ENCODE measurements around the gene CKS1B.
"Not testable (repeated sequence)": the region's sequence is repeated elsewhere in the genome, so short reads cannot be mapped to it uniquely, and the experiment has no call there.

Gene CKS1B

DNA sequence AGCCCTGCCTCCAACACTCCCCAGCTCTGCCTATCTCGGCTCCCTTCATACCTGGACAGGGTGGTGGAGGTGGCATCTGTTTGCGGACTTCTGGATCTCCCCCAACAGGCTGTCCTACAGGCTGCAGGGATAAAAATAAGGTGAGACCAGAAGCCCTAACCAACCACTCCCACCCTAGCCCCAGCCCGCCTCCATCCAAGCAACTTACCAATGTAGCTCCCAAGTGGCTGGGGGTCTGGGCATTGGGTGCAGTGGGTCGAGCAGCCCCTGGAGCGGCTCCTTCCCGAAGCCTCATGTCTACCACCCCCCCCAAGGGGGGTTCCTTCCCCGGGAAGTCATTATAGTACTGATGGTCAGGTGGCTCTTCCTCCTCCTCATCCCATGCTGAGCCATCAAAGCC, 8.4 kb upstream of the CKS1B start:
- DNase-seq = no peak

DNA sequence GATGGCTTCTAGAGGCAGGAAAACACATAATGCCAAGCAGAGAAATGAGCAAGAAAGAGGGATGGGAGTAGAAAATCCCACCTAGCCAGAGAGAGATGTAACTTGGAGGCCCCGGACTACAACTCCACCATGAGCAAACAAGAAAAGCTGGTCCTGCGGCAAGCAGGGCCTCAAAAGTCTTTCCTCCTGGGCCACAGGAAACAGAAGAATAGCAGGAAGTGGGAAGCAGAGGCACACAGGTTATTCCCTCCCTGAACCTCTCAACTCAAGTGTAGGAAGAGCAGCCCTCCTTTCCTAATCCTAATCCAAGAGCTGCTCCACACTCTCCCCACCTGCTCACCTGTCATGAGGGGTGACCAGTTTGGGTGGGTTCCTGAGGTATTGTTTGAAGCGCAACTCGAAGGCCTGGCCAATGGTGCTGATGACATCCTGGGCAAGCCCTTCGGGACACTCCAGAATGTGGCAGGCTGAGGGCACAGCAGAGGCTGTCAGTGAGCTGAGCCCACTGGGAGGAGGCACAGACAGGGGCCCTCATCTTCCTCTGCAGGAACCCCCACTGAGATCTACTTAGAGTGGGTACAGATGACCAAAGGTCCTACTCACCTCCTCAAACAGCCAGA, 7.0 kb upstream of the CKS1B start:
- no peak for DNase-seq

DNA sequence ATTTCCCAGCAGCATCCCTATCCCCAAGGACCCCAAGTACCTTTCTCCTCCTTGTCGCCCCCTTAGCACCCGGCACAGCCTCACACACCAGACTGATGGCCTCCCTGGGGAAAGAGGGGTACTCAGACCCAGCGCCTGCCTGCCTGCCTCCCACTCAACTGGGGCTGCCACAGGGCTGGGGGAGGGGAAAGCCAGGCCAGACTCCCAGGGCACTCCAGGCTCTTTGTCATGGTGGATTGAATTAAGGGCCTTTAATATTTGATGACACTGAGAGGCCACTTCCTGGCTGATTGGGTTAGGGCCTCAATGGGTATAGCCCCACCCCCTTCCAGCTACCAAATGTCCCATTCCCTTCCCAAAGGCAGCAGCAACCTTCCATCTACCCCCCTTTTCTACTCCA, 5.8 kb upstream of the CKS1B start:
- no peak for DNase-seq

DNA sequence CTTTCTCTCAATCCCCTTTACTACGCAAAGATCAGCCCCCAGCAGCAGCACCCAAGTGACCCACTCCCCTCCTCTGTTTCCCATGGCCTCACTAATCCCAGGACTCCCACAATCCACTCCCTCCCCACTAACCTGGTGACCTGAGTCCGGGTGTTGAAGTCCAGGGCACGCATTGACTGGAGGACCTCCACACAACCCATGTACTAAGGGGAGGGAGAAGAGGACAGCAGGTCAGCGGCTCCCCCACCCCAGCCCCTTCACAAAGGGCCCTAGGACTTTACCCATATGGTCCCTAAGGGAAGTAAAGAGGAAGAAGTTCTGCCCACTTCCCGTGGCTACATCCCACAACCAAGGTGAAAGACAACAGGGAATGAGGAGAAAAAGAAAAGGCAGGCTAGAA, 5.2 kb upstream of the CKS1B start:
- no peak for DNase-seq

DNA sequence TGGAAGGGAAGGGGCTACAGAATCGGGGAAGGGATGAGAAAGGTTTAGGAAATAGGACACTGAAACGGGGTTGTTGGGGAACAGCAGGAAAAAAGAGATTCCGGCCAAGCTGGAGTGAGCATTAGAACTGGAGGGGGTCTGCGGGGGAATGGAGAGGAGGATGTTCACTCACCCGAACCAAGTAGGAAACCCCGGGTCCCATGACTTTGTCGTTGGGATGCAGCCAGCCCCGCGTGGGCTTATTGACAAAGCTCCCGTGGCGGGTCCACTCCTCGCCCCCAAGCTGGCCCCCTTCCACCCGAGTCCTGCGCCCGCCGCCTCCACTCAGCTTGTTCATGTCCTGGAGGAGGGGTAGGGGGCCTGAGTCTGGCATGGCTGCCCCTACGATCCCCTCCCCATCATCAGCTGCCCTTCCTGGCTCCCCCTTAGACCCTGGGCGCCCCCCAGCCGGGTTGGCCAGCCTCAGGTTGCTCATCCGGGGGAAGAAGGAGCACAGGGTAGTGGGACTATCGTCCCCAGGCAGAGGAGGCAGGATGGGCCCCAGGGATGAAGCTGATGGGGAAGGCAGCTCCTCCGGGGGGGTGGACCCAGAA, 4.5 kb upstream of the CKS1B start:
- no peak for DNase-seq

DNA sequence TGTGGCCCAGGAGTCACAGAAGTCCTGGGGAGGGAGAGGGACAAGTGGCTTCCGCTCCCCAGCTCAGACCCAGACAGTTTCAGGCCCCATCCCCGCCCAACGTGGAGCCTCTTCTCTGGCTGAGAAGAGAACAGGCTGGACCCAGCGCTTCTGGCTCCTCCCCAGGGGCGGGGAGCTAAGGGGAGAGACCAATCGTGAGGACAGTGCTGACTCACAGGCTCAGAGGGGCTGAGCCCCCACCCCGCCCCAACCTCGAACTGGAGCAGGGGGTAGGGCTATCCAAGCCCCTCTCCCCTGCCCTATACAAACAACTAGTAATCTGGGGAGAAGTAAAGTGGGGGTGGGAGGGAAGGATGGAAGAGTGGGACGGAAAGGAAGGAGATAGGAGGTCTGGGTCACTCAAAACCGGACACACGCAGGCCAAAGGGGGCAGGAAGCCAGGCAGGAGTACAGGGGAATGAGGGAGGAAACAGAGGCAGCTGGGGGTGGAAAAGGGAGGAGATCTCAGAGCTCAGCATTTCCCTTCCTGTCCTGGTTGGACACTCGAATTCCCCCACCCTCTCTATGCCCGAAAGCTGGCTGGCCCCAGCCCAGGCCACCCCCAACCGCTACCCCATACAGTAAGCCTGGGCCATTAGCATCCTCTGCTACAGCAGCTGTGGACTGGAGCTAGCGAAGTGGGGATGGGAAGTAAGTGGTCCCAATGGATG, 3.7 kb upstream of the CKS1B start, which contains the start of gene SHC1:
Gene SHC1 (minus strand): TSS at position 117 of the 710 bp plus-strand sequence. CDS start 221 bp downstream, outside the sequence.
- peak; percentile 62 for DNase-seq

DNA sequence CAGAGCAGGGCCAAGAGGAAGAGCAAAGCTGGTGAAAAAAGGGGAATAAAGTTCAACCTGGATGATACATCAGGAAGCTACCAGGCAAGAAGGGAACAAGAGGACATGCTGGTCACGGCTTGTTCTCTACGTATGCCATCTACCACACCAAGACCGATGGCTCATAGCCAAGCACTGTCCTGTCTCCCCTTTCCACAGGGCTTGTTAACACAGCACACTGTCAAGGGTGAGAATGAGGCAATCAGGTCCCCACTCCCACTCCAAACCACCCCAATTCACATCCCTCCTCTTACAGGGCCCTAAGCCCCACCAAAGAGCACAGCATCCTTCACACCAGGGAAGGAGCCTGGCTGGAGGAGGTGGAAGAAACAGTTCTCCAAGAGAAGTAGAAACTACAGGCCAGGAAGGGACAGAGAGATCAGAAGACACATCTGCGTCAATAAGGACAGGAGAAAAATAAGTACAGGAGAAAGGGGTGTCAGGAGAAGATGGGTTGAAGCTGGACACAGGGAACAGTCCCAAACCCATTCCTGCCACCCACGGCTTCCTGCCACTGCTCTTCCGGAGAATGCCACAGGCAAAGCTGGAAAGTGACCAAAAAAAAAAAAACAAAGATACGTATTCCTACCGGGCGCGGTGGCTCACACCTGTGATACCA, 3.0 kb upstream of the CKS1B start:
- DNase-seq = no peak

DNA sequence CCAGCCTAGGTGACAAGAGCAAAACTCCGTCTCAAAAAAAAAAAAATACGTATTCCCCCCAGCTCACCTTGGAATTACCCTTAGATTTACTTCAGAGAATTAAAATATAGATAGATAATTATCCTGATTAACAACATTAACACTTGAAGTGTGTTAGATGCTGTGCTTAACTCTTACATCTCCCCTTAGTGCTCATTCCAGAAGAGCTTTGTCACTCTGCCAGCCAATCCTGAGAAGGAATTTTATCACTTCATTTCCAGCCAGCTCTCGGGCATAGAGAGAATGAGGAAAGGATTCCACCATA, 2.3 kb upstream of the CKS1B start:
- DNase-seq = no peak

DNA sequence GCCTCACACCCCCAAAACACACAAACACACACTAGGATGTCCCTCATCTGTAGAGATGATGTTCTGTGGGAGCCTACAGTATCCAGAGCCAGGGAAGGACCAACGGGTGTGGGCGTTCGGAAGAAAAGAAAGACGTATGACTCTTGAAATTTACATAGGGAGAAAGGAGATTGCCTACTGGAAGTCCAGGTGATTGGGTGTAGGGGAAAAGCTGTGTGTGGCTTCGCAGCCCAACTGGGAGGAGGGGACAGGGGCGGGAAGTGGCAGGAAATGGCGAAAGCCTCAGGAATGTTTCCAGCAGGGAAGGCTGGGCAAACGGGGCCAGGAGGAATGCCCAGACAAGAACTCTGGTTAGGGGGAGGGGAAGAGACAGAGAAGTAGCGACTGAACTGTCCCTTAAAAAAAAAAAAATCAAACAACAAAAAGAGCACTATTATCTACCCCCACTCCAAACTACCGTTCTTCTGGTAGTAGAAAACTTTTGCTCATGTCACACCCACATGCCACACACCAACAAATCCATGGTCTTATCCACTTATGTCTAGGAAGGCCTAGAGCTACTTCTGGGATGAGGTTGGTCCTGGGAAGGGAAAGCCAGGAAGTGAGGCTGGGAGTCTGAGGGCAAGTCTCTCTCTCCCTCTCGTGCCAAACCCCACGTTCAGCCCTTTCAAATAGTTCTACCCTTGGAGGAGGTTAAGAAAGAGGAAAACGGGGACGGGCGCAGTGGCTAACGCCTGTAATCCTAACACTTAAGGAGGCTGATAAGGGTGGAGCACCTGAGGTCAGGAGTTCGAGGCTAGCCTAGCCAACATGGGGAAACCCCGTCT, 1.8 kb upstream of the CKS1B start:
- peak; percentile 57 for DNase-seq

DNA sequence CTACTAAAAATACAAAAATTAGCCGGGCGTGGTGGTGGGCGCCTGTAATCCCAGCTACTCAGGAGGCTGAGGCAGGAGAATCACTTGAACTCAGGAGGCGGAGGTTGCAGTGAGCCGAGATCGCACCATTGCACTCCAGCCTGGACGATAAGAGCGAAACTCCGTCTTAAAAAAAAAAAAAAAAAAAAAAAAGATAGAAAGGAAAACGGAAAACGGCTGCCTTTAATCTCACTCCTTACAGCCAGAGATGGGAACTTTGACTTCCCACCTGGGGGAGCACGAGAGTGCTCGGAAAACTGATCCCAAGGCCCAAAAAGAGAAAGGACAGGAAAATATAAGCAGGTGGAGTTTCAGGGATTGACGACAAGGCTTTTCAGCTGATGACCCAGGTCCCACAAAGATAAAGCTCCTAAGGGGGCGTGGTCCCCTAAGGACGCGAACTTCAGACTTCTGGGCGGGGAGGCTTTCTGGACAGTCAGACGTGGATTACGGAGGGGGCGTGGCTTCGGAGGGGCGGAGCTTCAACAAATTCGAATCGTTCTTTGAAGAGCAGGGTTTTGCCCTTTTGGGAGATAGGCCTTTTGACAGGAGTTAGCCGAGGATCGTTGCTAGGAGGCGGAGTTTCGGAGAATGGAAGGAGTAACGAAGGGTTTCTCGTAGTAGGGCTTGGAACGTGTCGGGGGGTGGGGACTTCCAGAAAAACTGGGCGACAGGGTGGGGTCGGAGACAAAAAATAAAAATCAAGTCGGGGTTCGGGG, 958 bp upstream of the CKS1B start:
- peak; percentile 92 for DNase-seq

DNA sequence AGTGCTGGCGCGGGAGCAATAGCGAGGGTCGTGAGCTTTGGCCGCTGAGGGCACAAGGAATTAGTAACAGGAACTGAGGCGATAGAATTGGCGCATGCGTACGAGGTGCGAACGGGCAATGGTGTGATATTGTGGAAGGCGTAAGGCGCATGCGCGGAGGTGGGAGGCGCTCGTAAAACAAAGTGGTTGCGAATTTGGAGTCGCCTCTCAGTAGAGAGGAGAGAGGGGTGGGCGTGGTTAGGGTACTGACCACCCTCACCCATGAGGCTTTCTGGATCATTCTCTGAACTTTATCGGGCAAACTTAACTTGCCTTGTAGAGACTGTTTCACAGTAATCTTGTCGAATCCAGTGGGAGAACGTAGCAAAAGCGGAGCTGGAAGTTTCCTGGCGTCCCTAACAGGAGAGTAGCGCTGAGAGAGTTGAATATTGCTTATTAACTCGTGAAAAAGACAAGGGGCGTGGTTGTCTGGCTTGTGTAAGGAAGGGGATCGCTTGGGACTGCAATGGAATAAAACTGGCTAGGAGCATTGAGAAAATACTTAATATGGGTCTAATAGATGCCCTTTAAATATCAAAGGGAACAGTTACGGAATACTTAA, 427 bp downstream of the CKS1B start:
- peak; percentile 93 for DNase-seq

DNA sequence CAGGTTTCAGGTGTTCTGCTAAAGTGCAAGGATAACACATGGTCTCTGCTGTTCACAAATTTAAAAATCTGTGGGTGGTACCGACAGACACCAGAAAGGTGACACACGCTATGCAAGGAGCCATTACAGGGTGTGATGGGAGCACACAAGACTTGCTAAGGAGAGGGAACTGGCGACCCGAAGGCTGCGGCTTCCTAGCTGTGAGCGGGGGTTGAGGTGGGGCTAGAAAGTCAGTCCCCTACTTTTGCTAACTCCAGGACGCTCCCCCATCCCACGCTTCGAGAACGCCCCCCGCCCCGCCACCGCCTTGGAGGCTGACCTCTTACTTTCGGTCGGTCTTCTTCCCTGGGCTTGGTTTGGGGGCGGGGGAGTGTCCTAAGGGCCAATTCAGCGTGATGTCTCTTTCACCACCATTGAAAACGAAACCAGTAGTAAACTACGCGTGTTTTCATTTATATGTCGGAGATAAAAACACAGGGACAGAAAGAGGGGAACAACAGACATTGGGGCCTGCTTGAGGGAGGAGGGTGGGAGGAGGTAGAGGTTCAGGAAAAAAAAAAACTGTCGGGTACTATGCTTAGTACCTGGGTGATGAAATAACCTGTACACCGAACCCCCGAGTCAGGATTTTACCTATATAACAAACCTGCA, 1.1 kb downstream of the CKS1B start:
- DNase-seq = no peak

DNA sequence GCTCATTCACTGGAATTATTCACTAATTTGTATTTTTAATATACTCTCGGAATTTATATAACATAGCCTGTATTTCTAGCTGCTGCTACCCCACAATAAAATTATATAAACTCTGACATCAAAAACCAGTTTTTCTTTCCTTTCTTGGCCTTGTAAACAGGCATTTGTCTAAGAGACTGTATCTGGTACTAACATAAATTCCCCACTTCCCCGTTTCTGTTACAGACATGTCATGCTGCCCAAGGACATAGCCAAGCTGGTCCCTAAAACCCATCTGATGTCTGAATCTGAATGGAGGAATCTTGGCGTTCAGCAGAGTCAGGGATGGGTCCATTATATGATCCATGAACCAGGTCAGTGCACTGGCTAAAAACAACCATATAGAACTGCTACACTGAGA, 3.3 kb downstream of the CKS1B start:
- DNase-seq = not testable (repeated sequence)

DNA sequence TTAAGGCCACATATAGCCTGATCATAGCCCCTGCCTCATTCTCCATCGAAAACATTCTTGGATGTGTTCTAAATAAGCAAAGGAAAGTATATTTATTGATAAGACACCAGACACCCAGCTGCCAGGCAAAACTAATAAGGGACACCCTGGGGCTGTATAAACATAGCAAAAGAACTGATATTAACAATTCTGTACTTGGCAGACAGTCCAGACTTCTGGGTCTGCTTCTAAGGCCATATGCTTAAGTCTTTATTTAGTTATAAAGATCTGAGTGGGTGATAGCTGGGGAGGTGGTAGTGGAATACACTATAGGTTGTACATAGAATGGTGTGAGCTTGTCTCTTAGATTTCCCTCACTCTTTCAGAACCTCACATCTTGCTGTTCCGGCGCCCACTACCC, 3.9 kb downstream of the CKS1B start:
- DNase-seq = no peak

DNA sequence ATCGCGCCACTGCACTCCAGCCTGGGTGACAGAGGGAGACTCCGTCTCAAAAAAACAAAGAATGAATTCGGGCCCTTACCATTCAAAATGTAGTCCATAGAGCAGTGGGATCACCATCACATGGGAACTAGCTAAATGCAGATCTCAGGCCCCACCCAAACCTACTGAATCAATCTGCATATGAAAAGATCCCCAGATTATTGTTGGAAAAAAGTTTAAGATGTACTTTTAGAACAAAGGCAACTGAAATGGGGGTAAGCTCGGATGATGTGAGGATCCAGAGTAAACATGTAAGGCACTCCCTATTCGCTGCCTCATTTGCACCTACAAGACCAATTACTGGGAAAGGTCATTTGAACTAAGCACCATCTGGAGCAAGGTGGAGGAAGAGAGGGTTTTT, 7.9 kb downstream of the CKS1B start:
- DNase-seq = no peak

DNA sequence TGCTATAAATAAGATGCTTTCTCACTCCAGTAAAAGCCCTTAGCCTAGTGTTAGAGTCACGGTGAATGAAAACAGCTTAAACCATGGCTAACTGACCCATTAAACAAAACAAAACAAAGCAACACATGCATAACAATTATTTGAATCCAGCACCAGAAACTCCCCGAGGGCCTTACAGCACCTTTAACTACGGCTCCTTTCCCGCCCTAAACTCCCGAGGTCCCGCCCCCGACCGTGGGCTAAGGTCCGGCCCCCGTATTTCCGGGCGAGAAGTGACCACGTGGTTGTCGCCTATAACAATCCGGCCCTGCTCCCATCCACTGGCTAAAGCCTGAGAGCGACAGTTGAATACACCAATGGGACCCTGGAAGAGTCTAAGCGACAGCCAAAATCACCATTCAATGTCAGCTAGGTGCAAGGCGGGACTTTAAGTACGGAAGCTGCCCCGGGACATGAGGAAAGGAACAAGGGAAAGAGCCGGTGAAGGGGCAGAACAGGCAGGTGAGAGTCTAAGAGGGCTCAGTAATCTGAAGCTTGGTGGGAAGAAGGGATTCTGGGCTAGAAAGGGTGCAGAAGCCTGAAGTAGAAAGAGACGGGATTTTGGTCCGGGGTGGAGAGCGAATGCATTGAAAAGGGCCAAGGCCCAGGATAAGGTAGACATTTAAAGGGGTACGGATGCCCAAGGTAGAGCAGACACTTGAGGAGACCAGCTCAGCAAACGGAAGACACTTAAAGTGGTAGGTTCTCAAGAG, 8.6 kb downstream of the CKS1B start, which contains the start of gene FLAD1:
Gene FLAD1 (plus strand): TSS at position 448 of the 752 bp plus-strand sequence. CDS start 351 bp downstream, outside the sequence.
- peak; percentile 94 for DNase-seq

DNA sequence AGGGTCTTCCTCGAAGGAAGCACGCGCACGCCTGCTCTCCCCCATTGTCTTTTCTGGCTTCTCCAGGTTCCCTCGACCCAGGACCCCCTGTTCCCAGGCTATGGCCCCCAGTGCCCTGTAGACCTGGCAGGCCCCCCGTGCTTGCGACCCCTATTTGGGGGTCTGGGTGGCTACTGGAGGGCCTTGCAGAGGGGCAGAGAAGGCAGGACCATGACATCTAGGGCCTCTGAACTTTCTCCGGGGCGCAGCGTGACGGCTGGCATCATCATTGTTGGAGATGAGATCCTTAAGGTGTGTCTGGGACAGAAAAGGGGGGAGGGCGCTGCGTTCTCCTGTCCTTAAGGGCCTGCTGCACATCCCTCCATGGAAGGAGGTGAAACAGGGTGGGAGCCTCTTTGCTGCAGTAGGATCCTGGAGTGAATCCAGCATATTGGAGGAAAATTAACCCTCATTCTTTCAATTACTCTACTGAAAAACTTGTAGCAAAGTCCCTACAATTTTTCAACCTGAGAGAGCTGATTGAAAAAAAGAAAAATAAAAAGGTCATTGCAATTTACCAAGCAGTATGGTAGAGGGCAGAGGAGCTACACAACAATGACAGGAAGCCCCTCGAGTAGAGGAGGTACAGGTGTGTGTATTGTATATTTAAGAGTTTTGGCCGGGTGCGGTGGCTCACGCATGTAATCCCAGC, 9.4 kb downstream of the CKS1B start:
- DNase-seq = no peak

DNA sequence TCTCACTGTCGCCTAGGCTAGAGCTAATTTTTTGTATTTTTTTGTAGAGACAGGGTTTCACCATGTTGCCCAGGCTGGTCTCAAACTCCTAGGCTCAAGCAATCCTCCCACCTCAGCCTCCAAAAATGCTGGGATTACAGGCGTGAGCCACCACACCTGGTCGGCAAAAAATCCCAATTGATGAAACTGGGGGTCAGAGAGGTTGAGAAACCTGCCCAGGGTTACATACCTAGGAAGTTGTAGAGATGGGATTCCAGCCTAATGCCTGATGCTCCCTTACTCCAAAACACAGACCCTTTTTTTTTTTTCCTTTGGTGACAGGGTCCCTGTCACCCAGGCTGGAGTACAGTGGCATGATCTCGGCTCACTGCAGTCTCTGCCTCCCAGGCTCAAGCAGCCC, 12.3 kb downstream of the CKS1B start:
- not testable (repeated sequence) for DNase-seq

DNA sequence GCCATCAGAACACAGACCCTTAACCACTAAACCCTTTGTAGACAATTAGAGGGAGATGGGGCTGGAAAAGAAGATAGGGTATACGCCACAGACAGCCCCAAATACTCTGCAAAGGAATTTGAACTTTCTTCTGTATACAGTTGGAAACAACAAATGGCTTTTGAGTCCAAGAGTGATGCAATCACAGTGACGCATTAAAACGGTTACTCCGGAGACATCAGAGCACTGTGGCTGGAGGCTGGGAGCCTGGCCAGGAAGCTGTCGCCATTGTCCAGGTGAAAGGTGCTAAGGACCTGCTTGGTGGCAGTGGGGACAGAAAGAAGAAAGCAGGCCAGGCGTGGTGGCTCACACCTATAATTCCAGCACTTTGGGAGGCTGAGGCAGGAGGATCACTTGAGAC, 12.8 kb downstream of the CKS1B start:
- DNase-seq = no peak

Data from T1000 (cell line).